H1 (cell line): ENCODE results near the gene C6orf136. TPM values are rescaled to one million over a fixed set of nuclear protein-coding genes. Genes with fewer than 3 reads are reported as not detected.

Source experiments
- CTCF ChIA-PET: fragments of 300-600 bp; sonication (Branson Sonifier 250); formaldehyde crosslinking; loops from one replicate; lab custom pipeline; 2021; ENCODE audit not compliant: partially characterized antibody; lab: Charles Lee
- POLR2A ChIA-PET: fragments of 300-600 bp; sonication (Branson Sonifier 250); formaldehyde crosslinking; loops from one replicate; lab custom pipeline; 2021; ENCODE audit warnings: inconsistent platforms; ENCODE audit not compliant: partially characterized antibody; lab: Charles Lee
- DNase-seq, 2 experiments: peaks; one replicate each; pipeline versions ENCODE4 v3.0.0 to v3.0.0-alpha.2; 2010 to 2022; ENCODE audit warnings: low spot score in 2 of 2, low read depth in 1 of 2, mixed read lengths in 1 of 2
- FAIRE-seq: peaks from 2 replicates; lab custom pipeline; 2011; peaks lifted over from hg19 to GRCh38; lab: Jason Lieb, UNC
- H2AFZ ChIP-seq: 2 replicates; pipeline ENCODE4 v1.8.1; 2012; ENCODE audit warnings: low read length, inconsistent platforms
- H2AK5ac ChIP-seq: 2 replicates; pipeline ENCODE4 v1.6.1; 2013; ENCODE audit warnings: low read depth, low read length
- H2BK120ac ChIP-seq: replicated peaks from 2 replicates; pipeline ENCODE3; 2013; ENCODE audit warnings: low read depth, low read length, inconsistent platforms
- H2BK12ac ChIP-seq: 2 replicates; pipeline ENCODE4 v1.6.1; 2013; ENCODE audit warnings: low read depth, low read length
- H2BK15ac ChIP-seq: 2 replicates; pipeline ENCODE4 v1.6.1; 2013; ENCODE audit warnings: low read length
- H2BK20ac ChIP-seq: 2 replicates; pipeline ENCODE4 v1.6.1; 2013; ENCODE audit warnings: low read length
- H2BK5ac ChIP-seq: 2 replicates; pipeline ENCODE4 v1.6.1; 2013; ENCODE audit warnings: low read depth, low read length
- H3K14ac ChIP-seq: 2 replicates; pipeline ENCODE4 v1.6.1; 2013; ENCODE audit warnings: inconsistent platforms; ENCODE audit not compliant: insufficient read length
- H3K18ac ChIP-seq: 2 replicates; pipeline ENCODE4 v1.6.1; 2013; ENCODE audit warnings: low read length; ENCODE audit errors: extremely low read depth
- H3K23ac ChIP-seq: 2 replicates; pipeline ENCODE4 v1.6.1; 2013; ENCODE audit warnings: inconsistent platforms; ENCODE audit not compliant: insufficient read length
- H3K23me2 ChIP-seq: 2 replicates; pipeline ENCODE4 v1.6.1; 2013; ENCODE audit warnings: low read depth, low read length
- H3K27ac ChIP-seq: 2 replicates; pipeline ENCODE4 v1.6.1; 2011; ENCODE audit warnings: low read depth, low read length, inconsistent platforms
- H3K27me3 ChIP-seq, 4 experiments: replicated peaks in 1 of 4; 1 replicate in 1 of 4; 2 replicates in 3 of 4; pipeline versions ENCODE4 v1.6.1 to v1.8.1; 2011 to 2013; ENCODE audit warnings: low read length in 3 of 4, mild to moderate bottlenecking in 3 of 4, inconsistent platforms in 2 of 4, mixed read lengths in 2 of 4, moderate library complexity in 1 of 4; ENCODE audit not compliant: control insufficient read depth in 3 of 4, insufficient read depth in 3 of 4; ENCODE audit errors: extremely low read depth in 1 of 4
- H3K36me3 ChIP-seq, 4 experiments: 2 replicates each; pipeline versions ENCODE4 v1.6.1 to v1.8.1; 2011 to 2013; ENCODE audit warnings: mild to moderate bottlenecking in 4 of 4, low read length in 3 of 4, moderate library complexity in 2 of 4, control low read depth in 1 of 4, inconsistent platforms in 1 of 4; ENCODE audit not compliant: insufficient read depth in 4 of 4, control insufficient read depth in 2 of 4
- H3K4ac ChIP-seq: replicated peaks from 2 replicates; pipeline ENCODE3; 2013; ENCODE audit warnings: low read length, low read depth, mixed read lengths, inconsistent platforms; ENCODE audit not compliant: insufficient read length
- H3K4me1 ChIP-seq, 4 experiments: replicated peaks in 1 of 4; 1 replicate in 1 of 4; 2 replicates in 3 of 4; pipeline versions ENCODE4 v1.6.1 to v1.8.1; 2011 to 2013; ENCODE audit warnings: low read length in 3 of 4, inconsistent platforms in 2 of 4, mixed read lengths in 1 of 4; ENCODE audit not compliant: insufficient read depth in 4 of 4, control insufficient read depth in 3 of 4
- H3K4me2 ChIP-seq, 2 experiments: 2 replicates each; pipeline versions ENCODE4 v1.6.1 to v1.8.1; 2011 to 2013; ENCODE audit warnings: low read depth in 2 of 2, low read length in 2 of 2, control low read depth in 1 of 2, inconsistent platforms in 1 of 2, mild to moderate bottlenecking in 1 of 2; ENCODE audit not compliant: insufficient read depth in 1 of 2
- H3K4me3 ChIP-seq, 4 experiments: fragments of 200-600, 300-600 bp in 1 of 4; sonication (generic), shearing (Covaris generic), sonication (Bioruptor Twin) in 1 of 4; 2 replicates each; pipeline versions ENCODE4 v1.5.1 to v1.8.1; 2011 to 2016; ENCODE audit warnings: low read length in 4 of 4, low read depth in 3 of 4, control low read depth in 2 of 4, inconsistent platforms in 2 of 4, mild to moderate bottlenecking in 2 of 4, mixed read lengths in 1 of 4, moderate library complexity in 1 of 4; ENCODE audit not compliant: insufficient read depth in 2 of 4; ENCODE audit errors: extremely low read depth in 1 of 4
- H3K56ac ChIP-seq: replicated peaks from 2 replicates; pipeline ENCODE3; 2013; ENCODE audit warnings: low read depth, mild to moderate bottlenecking, mixed read lengths, low read length, inconsistent platforms; ENCODE audit not compliant: insufficient read length
- H3K79me1 ChIP-seq: 2 replicates; pipeline ENCODE4 v1.6.1; 2013; ENCODE audit warnings: low read depth, low read length, control low read depth
- H3K79me2 ChIP-seq, 2 experiments: 2 replicates each; pipeline versions ENCODE4 v1.6.1 to v1.8.1; 2012 to 2013; ENCODE audit warnings: low read length in 2 of 2, mild to moderate bottlenecking in 2 of 2, inconsistent platforms in 1 of 2; ENCODE audit not compliant: insufficient read depth in 2 of 2, control insufficient read depth in 1 of 2
- H3K9ac ChIP-seq, 4 experiments: replicated peaks in 1 of 4; 1 replicate in 1 of 4; 2 replicates in 3 of 4; pipeline versions ENCODE4 v1.6.1 to v1.8.1; 2011 to 2013; ENCODE audit warnings: low read depth in 3 of 4, low read length in 3 of 4, control low read depth in 2 of 4, mild to moderate bottlenecking in 2 of 4, moderate library complexity in 2 of 4, inconsistent platforms in 1 of 4; ENCODE audit errors: extremely low read depth in 1 of 4
- H3K9me3 ChIP-seq, 2 experiments: 2 replicates each; pipeline versions ENCODE4 v1.6.1 to v1.8.1; 2012 to 2013; ENCODE audit warnings: mild to moderate bottlenecking in 2 of 2, moderate library complexity in 2 of 2, control low read depth in 1 of 2, inconsistent platforms in 1 of 2, low read depth in 1 of 2, low read length in 1 of 2, mixed read lengths in 1 of 2; ENCODE audit not compliant: insufficient read depth in 2 of 2
- H4K20me1 ChIP-seq, 2 experiments: replicated peaks in 1 of 2; 2 replicates each; pipeline versions ENCODE3 to v1.8.1; 2011 to 2013; ENCODE audit warnings: inconsistent platforms in 2 of 2, low read length in 2 of 2, mild to moderate bottlenecking in 1 of 2; ENCODE audit not compliant: insufficient read depth in 2 of 2, control insufficient read depth in 1 of 2
- H4K5ac ChIP-seq: 2 replicates; pipeline ENCODE4 v1.6.1; 2013; ENCODE audit warnings: low read length, low read depth, mixed read lengths, inconsistent platforms; ENCODE audit not compliant: insufficient read length
- H4K8ac ChIP-seq: 2 replicates; pipeline ENCODE4 v1.8.0; 2013; ENCODE audit warnings: mild to moderate bottlenecking, moderate library complexity, low read length, inconsistent platforms; ENCODE audit not compliant: insufficient read depth; ENCODE audit errors: extremely low read depth
- H4K91ac ChIP-seq: replicated peaks from 2 replicates; pipeline ENCODE3; 2013; ENCODE audit warnings: low read length, mixed read lengths, inconsistent platforms; ENCODE audit not compliant: insufficient read length
- SIX5 ChIP-seq: IDR thresholded peaks from 2 replicates; pipeline ENCODE4 v1.6.1; 2011; ENCODE audit warnings: mild to moderate bottlenecking, low read depth, low read length
- USF2 ChIP-seq: IDR thresholded peaks from 2 replicates; pipeline ENCODE4 v1.6.1; 2011; ENCODE audit warnings: low read length, improper control_type of control experiment
- WGBS, 2 experiments: shearing (Covaris generic) in 1 of 2; methylation state at CpG; one replicate each; pipeline versions ENCODE4 v1.1.6 to v1.1.7; 2013 to 2015; ENCODE audit warnings: low lambda C conversion rate in 2 of 2, mixed read lengths in 2 of 2, inconsistent platforms in 1 of 2, low coverage in 1 of 2, missing lambda C conversion rate in 1 of 2; ENCODE audit not compliant: insufficient replicate concordance in 2 of 2, insufficient coverage in 1 of 2, insufficient read length in 1 of 2; ENCODE audit errors: extremely low coverage in 1 of 2, missing lambda C conversion rate in 1 of 2; 5-methylcytosine and 5-hydroxymethylcytosine counted together
- polyA plus RNA-seq, 7 experiments: library from polyadenylated mRNA; depleted of rRNA in 3 of 7; stranded (reverse) in 5 of 7; unstranded in 2 of 7; fragments of >200 nt in 5 of 7; fragments of 200-250 nt in 2 of 7; gene quantifications; 1 replicate in 5 of 7; 2 replicates in 1 of 7; 4 replicates in 1 of 7; pipeline versions ENCODE4 v1.2.1 to v1.2.3, GENCODE V29; 2011 to 2013; ENCODE audit warnings: missing spikeins in 2 of 7, mixed read lengths in 2 of 7
- total RNA-seq: library from RNA; stranded (reverse); fragmentation: NEBNext Ultra II Directional; extraction: Animal tissue kit (Norgen Biotek cat#: 25700); gene quantifications from 2 replicates; pipeline ENCODE4 v1.2.1, GENCODE V29; 2021

Gene C6orf136
- total and polyA plus RNA-seq, 2 of the 8 experiments (the other 6 are each of a cell fraction or from before 2014, with no cell fraction given) = 20.8 to 23.1 TPM

GRCh38 chr6:30688569-30688968, 41.6 kb downstream of the C6orf136 start:
- no peak overlapping the region; the same call in 1 of the 2 replicates for H2BK5ac ChIP-seq
- no peak overlapping the region for H3K18ac ChIP-seq
- peaks cover 3% of the 10 kb centered on the region in 2 experiments for H4K20me1 ChIP-seq
- no peak overlapping the region; a peak in 2 of 7 replicates for H3K9ac ChIP-seq
- no peak overlapping the region; the same call in 1 of the 2 replicates for H2AK5ac ChIP-seq
- no peak overlapping the region for H3K23ac ChIP-seq
- ChIA-PET CTCF (interaction anchor here (0.8 to 3.7 kb wide), 11 partner anchors 10 to 87 kb away, joined by 3 to 28 read pairs (median 3); partner anchors contain the start of genes DHX16 and MDC1), POLR2A (interaction anchor here (0.6 to 26.7 kb wide), 5 partner anchors 9 to 73 kb away, joined by 3 to 732 read pairs (median 7); partner anchors contain the start of genes IER3, MDC1 and TUBB)
- no peaks in the 10 kb centered on the region for H3K9me3 ChIP-seq
- H3K4me3 ChIP-seq = no peak overlapping the region
- no peak overlapping the region for H3K4ac ChIP-seq
- peak overlapping the region; percentile 4 for H4K91ac ChIP-seq
- H4K5ac ChIP-seq = no peak overlapping the region
- H2AFZ ChIP-seq = no peak overlapping the region
- H4K8ac ChIP-seq = no peak overlapping the region
- no peak overlapping the region for H2BK120ac ChIP-seq
- H3K36me3 ChIP-seq = no peaks in the 10 kb centered on the region; a peak in 1 of 8 replicates
- H2BK12ac ChIP-seq = no peak overlapping the region
- no peaks in the 10 kb centered on the region for H3K27me3 ChIP-seq
- no peak overlapping the region; a peak in 1 of 4 replicates for H3K4me2 ChIP-seq
- H3K23me2 ChIP-seq = peaks cover 15% of the 10 kb centered on the region
- 95% methylated on average over 9 of the region's 9 CpGs; no CpG with 5 or more reads in 1 of the 2 experiments for WGBS, 2 experiments
- no peak overlapping the region for H3K56ac ChIP-seq
- peaks cover 0 to 16% of the 10 kb centered on the region in 2 experiments; a peak in 3 of 4 replicates for H3K79me2 ChIP-seq
- H2BK15ac ChIP-seq = 0 out of 2 replicates have a peak overlapping the region, but pooled peaks have one; percentile 55
- H3K4me1 ChIP-seq = peaks cover 0 to 34% (median 23%) of the 10 kb centered on the region in 4 experiments; a peak in 6 of 7 replicates
- FAIRE-seq = no peak
- H3K27ac ChIP-seq = no peak overlapping the region
- H2BK20ac ChIP-seq = no peak overlapping the region
- H3K79me1 ChIP-seq = peaks cover 4% of the 10 kb centered on the region; the same call in 1 of the 2 replicates
- TF ChIP-seq SIX5 (no peak), USF2 (no peak)
- TF ChIP-seq, all 59 proteins: peak for 0
- no peak for DNase-seq
- H3K14ac ChIP-seq = no peak overlapping the region
